ENCODE data around the gene DBNDD2.

GRCh38 chr20:45406260-45407066 lies 1.6 kb upstream of the DBNDD2 start:
- peak; percentile 30; the same call in 1 of the 2 replicates for TF ChIP-seq CTCF (tag by site-specific recombination; IDR thresholded peaks at IDR 0.05)
- TF ChIP-seq ZNF221 (tag by site-specific recombination; IDR thresholded peaks at IDR 0.05; ENCODE audit: borderline replicate concordance), result no peak
- TF ChIP-seq ZNF335 (tag by site-specific recombination; conservative IDR thresholded peaks at IDR 0.05), result peak; percentile 67
- no peak for TF ChIP-seq MYNN (tag by site-specific recombination; IDR thresholded peaks at IDR 0.05; ENCODE audit: borderline replicate concordance)
- no peak for TF ChIP-seq ZNF24 (tag by site-specific recombination; IDR thresholded peaks at IDR 0.05)
- TF ChIP-seq, protein P1, sequence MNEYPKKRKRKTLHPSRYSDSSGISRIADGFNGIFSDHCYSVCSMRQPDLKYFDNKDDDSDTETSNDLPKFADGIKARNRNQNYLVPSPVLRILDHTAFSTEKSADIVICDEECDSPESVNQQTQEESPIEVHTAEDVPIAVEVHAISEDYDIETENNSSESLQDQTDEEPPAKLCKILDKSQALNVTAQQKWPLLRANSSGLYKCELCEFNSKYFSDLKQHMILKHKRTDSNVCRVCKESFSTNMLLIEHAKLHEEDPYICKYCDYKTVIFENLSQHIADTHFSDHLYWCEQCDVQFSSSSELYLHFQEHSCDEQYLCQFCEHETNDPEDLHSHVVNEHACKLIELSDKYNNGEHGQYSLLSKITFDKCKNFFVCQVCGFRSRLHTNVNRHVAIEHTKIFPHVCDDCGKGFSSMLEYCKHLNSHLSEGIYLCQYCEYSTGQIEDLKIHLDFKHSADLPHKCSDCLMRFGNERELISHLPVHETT (tag by site-specific recombination; IDR thresholded peaks at IDR 0.05), result no peak
- TF ChIP-seq ZNF175 (tag by site-specific recombination; IDR thresholded peaks at IDR 0.05), result no peak
- TF ChIP-seq ZNF121 (tag by site-specific recombination; IDR thresholded peaks at IDR 0.05), result no peak
- TF ChIP-seq ZNF10 (tag by site-specific recombination; IDR thresholded peaks at IDR 0.05), result no peak

All from HEK293 (cell line).